ENCODE results near the gene QRFP. TPM values are rescaled to one million over a fixed set of nuclear protein-coding genes. Genes with fewer than 3 reads are reported as not detected.

The QRFP gene
- total RNA-seq, 1 donor, result not detected

DNA sequence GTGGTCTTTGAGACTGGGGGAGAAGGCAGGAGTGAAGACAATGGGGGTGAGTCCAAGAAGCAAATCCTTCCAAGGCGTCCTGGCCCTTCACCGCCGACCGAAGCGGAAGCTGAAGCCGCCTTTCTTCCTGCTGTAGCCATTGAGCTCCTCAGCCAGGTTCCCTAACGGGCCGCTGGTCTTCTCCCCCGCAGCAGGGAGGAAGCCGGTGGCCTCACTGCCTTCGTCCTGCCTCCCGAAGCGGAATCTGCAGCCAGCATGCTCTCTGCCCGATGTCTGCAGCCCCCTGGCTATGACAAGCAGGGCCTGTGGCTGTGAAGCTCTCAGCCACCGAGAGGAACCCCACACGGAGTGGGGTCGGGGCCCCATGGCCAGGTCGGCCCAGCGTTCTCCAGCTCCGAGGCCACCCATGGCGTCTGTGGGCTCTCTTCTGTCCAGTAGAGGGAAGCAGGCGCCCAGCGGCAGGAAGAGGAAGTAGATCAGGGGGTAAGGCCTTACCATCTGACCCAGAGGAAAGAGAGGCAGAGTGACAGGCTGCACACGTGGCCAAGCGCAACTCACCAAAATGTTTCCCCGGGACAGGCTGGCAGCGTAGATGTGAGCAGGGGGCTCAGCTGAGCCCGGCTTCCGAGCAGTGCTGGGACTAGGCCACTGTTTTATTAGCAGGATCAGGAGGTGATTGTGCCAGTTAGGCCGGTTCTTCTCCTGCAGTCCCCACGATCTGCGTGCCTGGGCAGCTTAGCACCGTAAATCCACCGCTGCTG is 3.1 kb downstream of the QRFP start:
- peak; percentile 79 for DNase-seq (ENCODE audit: insufficient read length, low spot score, missing footprints)
- Histone ChIP-seq H3K79me2 (ENCODE audit: insufficient read depth, low read length) (peaks cover 2% of the 10 kb centered on the region), H3K36me3 (ENCODE audit: insufficient read depth, low read length) (peaks cover 44% of the 10 kb centered on the region), H4K20me1 (ENCODE audit: insufficient read depth, low read length) (peaks cover 36% of the 10 kb centered on the region), H2AFZ (ENCODE audit: low read length) (no peak overlapping the region), H3K4me3 (ENCODE audit: insufficient read depth, low read length) (no peak overlapping the region), H3K27me3 (ENCODE audit: insufficient read depth, low read length) (no peaks in the 10 kb centered on the region), H3K4me1 (ENCODE audit: insufficient read depth, low read length) (no peaks in the 10 kb centered on the region), H3K4me2 (ENCODE audit: insufficient read depth, low read length) (no peak overlapping the region), H3K27ac (ENCODE audit: low read depth, low read length) (no peak overlapping the region), H3K9me3 (ENCODE audit: low read depth, low read length) (no peaks in the 10 kb centered on the region)
- TF ChIP-seq, protein P1, sequence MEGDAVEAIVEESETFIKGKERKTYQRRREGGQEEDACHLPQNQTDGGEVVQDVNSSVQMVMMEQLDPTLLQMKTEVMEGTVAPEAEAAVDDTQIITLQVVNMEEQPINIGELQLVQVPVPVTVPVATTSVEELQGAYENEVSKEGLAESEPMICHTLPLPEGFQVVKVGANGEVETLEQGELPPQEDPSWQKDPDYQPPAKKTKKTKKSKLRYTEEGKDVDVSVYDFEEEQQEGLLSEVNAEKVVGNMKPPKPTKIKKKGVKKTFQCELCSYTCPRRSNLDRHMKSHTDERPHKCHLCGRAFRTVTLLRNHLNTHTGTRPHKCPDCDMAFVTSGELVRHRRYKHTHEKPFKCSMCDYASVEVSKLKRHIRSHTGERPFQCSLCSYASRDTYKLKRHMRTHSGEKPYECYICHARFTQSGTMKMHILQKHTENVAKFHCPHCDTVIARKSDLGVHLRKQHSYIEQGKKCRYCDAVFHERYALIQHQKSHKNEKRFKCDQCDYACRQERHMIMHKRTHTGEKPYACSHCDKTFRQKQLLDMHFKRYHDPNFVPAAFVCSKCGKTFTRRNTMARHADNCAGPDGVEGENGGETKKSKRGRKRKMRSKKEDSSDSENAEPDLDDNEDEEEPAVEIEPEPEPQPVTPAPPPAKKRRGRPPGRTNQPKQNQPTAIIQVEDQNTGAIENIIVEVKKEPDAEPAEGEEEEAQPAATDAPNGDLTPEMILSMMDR (IDR thresholded peaks at IDR 0.05; ENCODE audit: extremely low read depth, low read depth, low read length), result no peak

DNA sequence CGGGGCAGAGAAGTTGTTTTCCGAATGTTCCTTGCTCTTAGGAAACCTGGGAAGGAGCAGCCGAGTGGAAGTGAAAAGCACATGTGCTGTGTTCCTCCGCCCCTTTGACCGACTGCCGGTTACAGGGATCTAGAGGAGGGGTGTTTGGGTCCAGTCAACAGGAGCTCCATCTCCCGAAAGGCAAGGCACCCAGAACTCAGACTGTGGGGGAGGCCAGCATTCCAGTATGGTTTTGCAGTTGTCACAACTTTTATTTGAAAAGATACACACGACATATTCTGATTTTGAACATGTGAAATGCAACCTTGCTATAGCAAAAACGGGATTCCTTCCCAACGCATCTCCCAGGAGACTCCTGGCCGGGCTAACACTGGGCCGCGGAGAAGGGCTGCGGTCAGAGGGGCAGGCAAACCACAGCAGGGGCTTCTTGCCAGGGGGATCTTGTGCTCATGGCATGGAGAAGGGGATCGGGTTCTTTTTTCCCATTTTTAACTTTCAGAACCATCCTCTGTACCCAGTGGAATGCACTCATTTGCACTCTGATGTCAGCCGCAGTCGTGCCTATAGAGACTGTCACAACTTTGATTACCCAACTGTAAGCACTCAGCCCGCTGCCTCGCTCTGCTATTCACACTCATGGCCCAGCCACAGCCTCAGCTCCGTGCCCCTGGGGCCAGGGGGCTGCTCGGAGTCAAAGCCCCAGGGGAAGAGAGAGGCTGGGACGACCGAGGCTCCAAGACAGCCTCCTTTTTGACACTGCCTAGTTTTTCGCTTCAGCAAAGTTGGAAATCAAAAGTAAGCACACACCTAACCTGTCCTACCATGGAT is 3.9 kb downstream of the QRFP start:
- no peaks in the 10 kb centered on the region for H3K4me1 ChIP-seq (ENCODE audit: insufficient read depth, low read length)
- H3K4me2 ChIP-seq (ENCODE audit: insufficient read depth, low read length), result no peak overlapping the region
- peaks cover 45% of the 10 kb centered on the region for H4K20me1 ChIP-seq (ENCODE audit: insufficient read depth, low read length)
- H3K27me3 ChIP-seq (ENCODE audit: insufficient read depth, low read length), result no peaks in the 10 kb centered on the region
- H3K4me3 ChIP-seq (ENCODE audit: insufficient read depth, low read length), result no peak overlapping the region
- DNase-seq (ENCODE audit: insufficient read length, low spot score, missing footprints), result peak; percentile 82
- no peaks in the 10 kb centered on the region for H3K9me3 ChIP-seq (ENCODE audit: low read depth, low read length)
- H2AFZ ChIP-seq (ENCODE audit: low read length), result no peak overlapping the region
- no peak overlapping the region for H3K27ac ChIP-seq (ENCODE audit: low read depth, low read length)
- H3K36me3 ChIP-seq (ENCODE audit: insufficient read depth, low read length), result peaks cover 53% of the 10 kb centered on the region
- TF ChIP-seq, protein P1 (IDR thresholded peaks at IDR 0.05; ENCODE audit: extremely low read depth, low read depth, low read length), result no peak
- peaks cover 7% of the 10 kb centered on the region for H3K79me2 ChIP-seq (ENCODE audit: insufficient read depth, low read length)

DNA sequence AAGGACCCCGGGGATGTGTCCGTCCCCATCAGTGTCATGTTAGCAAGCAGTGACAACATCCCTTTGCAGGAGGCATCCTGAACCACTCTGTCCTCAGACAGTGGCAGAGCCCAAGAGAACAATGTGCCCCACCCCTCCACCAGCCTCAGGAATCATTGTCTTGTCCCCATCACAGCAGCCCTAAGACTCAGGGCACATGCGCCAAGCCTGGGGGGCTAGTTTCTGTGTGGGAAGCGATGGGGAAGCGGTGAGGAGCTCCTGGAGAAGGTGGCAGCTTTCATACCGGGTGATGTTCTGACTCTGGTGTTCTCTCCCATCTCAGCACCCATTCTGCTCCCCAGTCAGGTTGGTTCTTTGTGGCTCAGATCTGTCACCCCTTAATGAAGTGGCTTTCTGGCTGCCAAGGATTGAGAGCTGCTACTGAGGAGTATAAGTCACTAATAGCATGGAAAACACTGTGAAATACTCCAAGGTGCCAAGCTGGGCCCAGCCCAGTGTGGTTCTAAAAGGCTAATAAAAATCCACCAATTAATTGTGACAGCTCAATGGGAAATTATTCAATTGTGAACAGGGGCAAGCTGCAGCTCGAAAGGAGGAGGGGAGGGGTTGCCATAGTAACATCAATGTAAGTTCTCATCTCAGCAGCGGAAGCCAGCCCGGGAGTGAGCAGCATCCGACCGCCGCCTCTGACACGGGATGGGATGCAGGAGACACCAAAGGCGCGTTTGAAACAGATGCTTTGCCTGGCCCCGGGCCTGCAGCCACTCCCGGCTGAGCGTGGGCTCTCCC is 4.7 kb downstream of the QRFP start:
- Histone ChIP-seq H2AFZ (ENCODE audit: low read length) (no peak overlapping the region), H3K4me2 (ENCODE audit: insufficient read depth, low read length) (no peak overlapping the region), H3K4me3 (ENCODE audit: insufficient read depth, low read length) (no peak overlapping the region), H3K27ac (ENCODE audit: low read depth, low read length) (no peak overlapping the region), H3K27me3 (ENCODE audit: insufficient read depth, low read length) (no peaks in the 10 kb centered on the region), H4K20me1 (ENCODE audit: insufficient read depth, low read length) (peaks cover 52% of the 10 kb centered on the region), H3K4me1 (ENCODE audit: insufficient read depth, low read length) (no peaks in the 10 kb centered on the region), H3K9me3 (ENCODE audit: low read depth, low read length) (no peaks in the 10 kb centered on the region), H3K79me2 (ENCODE audit: insufficient read depth, low read length) (peaks cover 12% of the 10 kb centered on the region), H3K36me3 (ENCODE audit: insufficient read depth, low read length) (peaks cover 61% of the 10 kb centered on the region)
- TF ChIP-seq, protein P1 (IDR thresholded peaks at IDR 0.05; ENCODE audit: extremely low read depth, low read depth, low read length), result no peak
- DNase-seq (ENCODE audit: insufficient read length, low spot score, missing footprints), result peak; percentile 76

Data from osteoblast (primary cell).